ENCODE results near the gene RBMS1. TPM values are rescaled to one million over a fixed set of nuclear protein-coding genes. Genes with fewer than 3 reads are reported as not detected.

Gene RBMS1
- total RNA-seq, 2 donors from 2014 or later = 18.8 to 22.8 TPM

DNA sequence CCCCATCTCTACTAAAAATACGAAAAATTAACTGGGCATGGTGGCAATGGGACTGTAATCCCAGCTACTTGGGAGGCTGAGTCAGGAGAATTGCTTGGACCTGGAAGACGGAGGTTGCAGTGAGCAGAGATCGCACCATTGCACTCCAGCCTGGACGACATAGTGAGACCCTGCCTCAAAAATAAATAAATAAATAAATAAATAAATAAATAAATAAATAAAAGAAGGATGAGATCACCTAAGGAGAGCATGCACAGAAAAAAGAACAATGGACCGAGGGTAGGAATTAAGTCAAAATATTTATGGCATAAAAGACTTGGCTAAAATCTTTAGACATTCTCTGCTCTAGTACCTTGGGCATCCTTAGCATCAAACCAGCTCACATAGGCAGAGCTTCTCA is 8.9 kb upstream of the RBMS1 start:
- Histone ChIP-seq H3K9me3 (no peaks in the 10 kb centered on the region), H3K27me3 (replicated peaks; ENCODE audit: insufficient read depth) (no peaks in the 10 kb centered on the region), H3K36me3 (no peaks in the 10 kb centered on the region), H3K27ac (no peak overlapping the region), H3K4me3 (no peak overlapping the region), H3K4me1 (replicated peaks) (no peaks in the 10 kb centered on the region)
- WGBS = 93% methylated on average over 5 of the region's 5 CpGs
- intact Hi-C loops (cut with DNase I) = no loop called here
- no peak for DNase-seq (ENCODE audit: low spot score)
- no peak for TF ChIP-seq CTCF (IDR thresholded peaks at IDR 0.05)
- TF ChIP-seq POLR2A (IDR thresholded peaks at IDR 0.05) = no peak
- TF ChIP-seq POLR2AphosphoS5 (IDR thresholded peaks at IDR 0.05) = no peak

DNA sequence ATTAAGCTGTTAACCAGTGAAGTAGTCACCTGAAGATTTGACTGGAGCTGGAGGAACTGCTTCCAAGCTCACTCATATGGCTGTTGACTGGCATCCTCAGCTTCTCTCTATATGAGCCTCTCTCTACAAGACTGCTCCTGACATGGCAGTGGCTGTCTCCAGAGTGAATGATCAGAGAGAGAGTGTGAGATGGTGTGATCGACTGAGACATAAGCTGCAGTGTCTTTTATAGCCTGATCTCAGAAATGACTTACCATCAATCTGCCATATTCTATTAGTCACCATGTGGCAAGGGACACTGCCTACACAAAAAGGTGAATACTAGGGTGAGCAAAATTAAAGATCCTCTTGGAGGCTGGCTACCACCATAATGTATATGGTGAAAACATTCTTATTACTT is 7.8 kb upstream of the RBMS1 start:
- Histone ChIP-seq H3K9me3 (no peaks in the 10 kb centered on the region), H3K27ac (no peak overlapping the region), H3K4me3 (no peak overlapping the region), H3K36me3 (no peaks in the 10 kb centered on the region), H3K4me1 (replicated peaks) (no peaks in the 10 kb centered on the region), H3K27me3 (replicated peaks; ENCODE audit: insufficient read depth) (no peaks in the 10 kb centered on the region)
- WGBS = 67% methylated on average over 1 of the region's 1 CpG
- no peak for TF ChIP-seq CTCF (IDR thresholded peaks at IDR 0.05)
- TF ChIP-seq POLR2AphosphoS5 (IDR thresholded peaks at IDR 0.05) = no peak
- TF ChIP-seq POLR2A (IDR thresholded peaks at IDR 0.05) = no peak
- intact Hi-C loops (cut with DNase I) = no loop called here
- DNase-seq (ENCODE audit: low spot score) = no peak

DNA sequence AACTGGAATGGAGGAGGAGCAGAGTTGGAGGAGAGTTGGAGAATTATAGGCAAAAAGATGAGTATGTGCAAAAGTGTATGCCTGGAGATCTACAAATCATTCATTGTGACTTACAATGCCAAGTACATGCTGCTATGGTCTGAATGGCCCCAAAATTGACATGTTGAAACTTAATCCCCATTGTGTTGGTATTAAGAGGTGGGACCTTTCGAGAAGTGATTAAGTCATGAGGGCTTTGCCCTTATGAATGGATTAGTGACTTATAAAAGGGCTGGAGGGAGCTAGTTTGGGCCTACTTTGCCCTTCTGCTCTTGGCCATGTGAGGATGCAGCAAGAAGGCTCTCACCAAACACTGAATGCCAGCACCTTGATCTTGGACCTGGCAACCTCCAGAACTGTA is 6.3 kb upstream of the RBMS1 start:
- Histone ChIP-seq H3K4me1 (replicated peaks) (no peaks in the 10 kb centered on the region), H3K36me3 (no peaks in the 10 kb centered on the region), H3K9me3 (no peaks in the 10 kb centered on the region), H3K4me3 (no peak overlapping the region), H3K27me3 (replicated peaks; ENCODE audit: insufficient read depth) (no peaks in the 10 kb centered on the region), H3K27ac (no peak overlapping the region)
- WGBS = 88% methylated on average over 1 of the region's 1 CpG
- TF ChIP-seq POLR2A (IDR thresholded peaks at IDR 0.05) = no peak
- TF ChIP-seq CTCF (IDR thresholded peaks at IDR 0.05) = no peak
- TF ChIP-seq POLR2AphosphoS5 (IDR thresholded peaks at IDR 0.05) = no peak
- no peak for DNase-seq (ENCODE audit: low spot score)
- intact Hi-C loops (cut with DNase I) = loop anchor here (10.0 kb wide), 1 partner anchor 165 kb away; no protein-coding TSS in a partner anchor

- WGBS = 81% methylated on average over 5 of the region's 5 CpGs
- DNase-seq (ENCODE audit: low spot score) = no peak
- H3K9me3 ChIP-seq = no peaks in the 10 kb centered on the region
- intact Hi-C loops (cut with DNase I) = loop anchor here (10.0 kb wide), 1 partner anchor 163 kb away; no protein-coding TSS in a partner anchor
- H3K36me3 ChIP-seq = no peaks in the 10 kb centered on the region
- H3K27ac ChIP-seq = no peak overlapping the region
- no peaks in the 10 kb centered on the region for H3K4me1 ChIP-seq (replicated peaks)
- no peak overlapping the region for H3K4me3 ChIP-seq
- TF ChIP-seq CTCF (IDR thresholded peaks at IDR 0.05) (no peak), POLR2A (IDR thresholded peaks at IDR 0.05) (no peak), POLR2AphosphoS5 (IDR thresholded peaks at IDR 0.05) (no peak)
- no peaks in the 10 kb centered on the region for H3K27me3 ChIP-seq (replicated peaks; ENCODE audit: insufficient read depth)
Observed at GRCh38 chr2:160498137-160498536, 4.5 kb upstream of the RBMS1 start.

- intact Hi-C loops (cut with DNase I) = loop anchor here (5.0 to 10.0 kb wide), 3 partner anchors 87 to 222 kb away; no protein-coding TSS in a partner anchor
- Histone ChIP-seq H3K9me3 (no peaks in the 10 kb centered on the region), H3K27me3 (replicated peaks; ENCODE audit: insufficient read depth) (no peaks in the 10 kb centered on the region), H3K36me3 (no peaks in the 10 kb centered on the region), H3K4me3 (peak overlapping the region; percentile 91 to 97), H3K27ac (peak overlapping the region; percentile 89 to 93), H3K4me1 (replicated peaks) (no peaks in the 10 kb centered on the region)
- 8% methylated on average over 8 of the region's 8 CpGs for WGBS
- no peak for DNase-seq (ENCODE audit: low spot score)
- no peak for TF ChIP-seq POLR2A (IDR thresholded peaks at IDR 0.05)
- TF ChIP-seq CTCF (IDR thresholded peaks at IDR 0.05) = no peak
- TF ChIP-seq POLR2AphosphoS5 (IDR thresholded peaks at IDR 0.05) = no peak
Observed at GRCh38 chr2:160494201-160494644, 616 bp upstream of the RBMS1 start.
